Peyer's patch (tissue), 4 donors: Measurements from ENCODE around the gene YPEL1. TPM values are rescaled to one million over a fixed set of nuclear protein-coding genes. Genes with fewer than 3 reads are reported as not detected.
A peak's percentile ranks its signal among the peaks of the same experiment; 100 is the strongest.
"Not testable (repeated sequence)": the region's sequence is repeated elsewhere in the genome, so short reads cannot be mapped to it uniquely, and the experiment has no call there.

Source experiments
- DNase-seq, 3 donors: peaks; one replicate each; pipeline ENCODE4 v3.0.0-alpha.2; 2017 to 2019
- H3K27ac ChIP-seq, 4 donors: fragments of 200-600 bp; sonication (generic); one replicate each; pipeline ENCODE4 v1.5.1; 2016 to 2019
- H3K27me3 ChIP-seq, 2 donors: fragments of 200-600 bp; sonication (generic); one replicate each; pipeline ENCODE4 v1.5.1; 2019
- H3K36me3 ChIP-seq, 3 donors: fragments of 200-600 bp; sonication (generic); one replicate each; pipeline ENCODE4 v1.5.1; 2016 to 2019
- H3K4me1 ChIP-seq, 4 donors: fragments of 200-600 bp; sonication (generic); one replicate each; pipeline ENCODE4 v1.5.1; 2016 to 2019
- H3K4me3 ChIP-seq, 4 donors: fragments of 200-600 bp; sonication (generic); 1 replicate in 3 of 4; 2 replicates in 1 of 4; pipeline ENCODE4 v1.5.1; 2016 to 2019; ENCODE audit warnings: mild to moderate bottlenecking in 1 of 4
- H3K9me3 ChIP-seq, 4 donors: fragments of 200-600 bp; sonication (generic); one replicate each; pipeline ENCODE4 v1.5.1; 2016 to 2019; ENCODE audit warnings: mild to moderate bottlenecking in 1 of 4
- CTCF ChIP-seq, 6 experiments: fragments of 450-650 bp in 4 of 6; fragments of 200-600 bp in 2 of 6; sonication (generic) in 1 of 6; IDR thresholded peaks; one replicate each; pipeline ENCODE4 v1.5.1; 2017 to 2019; ENCODE audit warnings: antibody characterized with exemption in 6 of 6, mild to moderate bottlenecking in 3 of 6, moderate library complexity in 1 of 6
- POLR2A ChIP-seq, 2 donors: fragments of 450-650 bp; IDR thresholded peaks; one replicate each; pipeline ENCODE4 v1.5.1; 2017; ENCODE audit warnings: antibody characterized with exemption in 2 of 2, mild to moderate bottlenecking in 2 of 2, moderate library complexity in 2 of 2
- total RNA-seq, 4 donors: library from RNA; depleted of rRNA; stranded (reverse); fragments of >200 nt; gene quantifications; one replicate each; pipeline ENCODE4 v1.1.0, GENCODE V29; 2016

Gene YPEL1
- total RNA-seq, 4 donors from 2014 or later: 3.3 to 4.8 (median 3.4) TPM

GRCh38 chr22:21730535-21731308 lies 4.9 kb downstream of the YPEL1 start:
- Histone ChIP-seq H3K4me3 (no peak overlapping the region), H3K4me1 (peaks cover 0 to 5% (median 0%) of the 10 kb centered on the region in 4 donors), H3K36me3 (no peaks in the 10 kb centered on the region), H3K9me3 (no peaks in the 10 kb centered on the region), H3K27me3 (no peaks in the 10 kb centered on the region), H3K27ac (no peak overlapping the region)
- TF ChIP-seq CTCF (IDR thresholded peaks at IDR 0.05) (no peak), POLR2A (IDR thresholded peaks at IDR 0.05) (no peak)
- DNase-seq: no peak

GRCh38 chr22:21729184-21729583 lies 6.4 kb downstream of the YPEL1 start:
- not testable (repeated sequence) for H3K4me3 ChIP-seq, H3K27ac ChIP-seq, H3K9me3 ChIP-seq, H3K4me1 ChIP-seq, H3K36me3 ChIP-seq, H3K27me3 ChIP-seq, DNase-seq

- no peaks in the 10 kb centered on the region for H3K9me3 ChIP-seq
- no peak overlapping the region for H3K4me3 ChIP-seq
- no peak for TF ChIP-seq POLR2A (IDR thresholded peaks at IDR 0.05)
- no peak for TF ChIP-seq CTCF (IDR thresholded peaks at IDR 0.05)
- no peaks in the 10 kb centered on the region for H3K27me3 ChIP-seq
- no peaks in the 10 kb centered on the region for H3K36me3 ChIP-seq
- no peak for DNase-seq
- H3K4me1 ChIP-seq: no peaks in the 10 kb centered on the region
- no peak overlapping the region for H3K27ac ChIP-seq
Measured at GRCh38 chr22:21728270-21728669, 7.3 kb downstream of the YPEL1 start.

- H3K4me3 ChIP-seq: no peak overlapping the region
- TF ChIP-seq POLR2A (IDR thresholded peaks at IDR 0.05): no peak
Measured at GRCh38 chr22:21727768-21728167, 7.8 kb downstream of the YPEL1 start.

GRCh38 chr22:21727159-21727558 lies 8.4 kb downstream of the YPEL1 start:
- no peak overlapping the region for H3K4me3 ChIP-seq
- no peaks in the 10 kb centered on the region for H3K4me1 ChIP-seq
- no peaks in the 10 kb centered on the region for H3K36me3 ChIP-seq
- no peaks in the 10 kb centered on the region for H3K27me3 ChIP-seq
- TF ChIP-seq POLR2A (IDR thresholded peaks at IDR 0.05) (no peak), CTCF (IDR thresholded peaks at IDR 0.05) (no peak)
- no peak overlapping the region for H3K27ac ChIP-seq
- no peak for DNase-seq
- no peaks in the 10 kb centered on the region for H3K9me3 ChIP-seq

More at GRCh38 chr22:21727768-21728167, 7.8 kb downstream of the YPEL1 start:
- Histone ChIP-seq H3K36me3 (no peaks in the 10 kb centered on the region), H3K9me3 (no peaks in the 10 kb centered on the region), H3K4me1 (no peaks in the 10 kb centered on the region), H3K27ac (no peak overlapping the region), H3K27me3 (no peaks in the 10 kb centered on the region)
- DNase-seq: no peak

- Histone ChIP-seq H3K9me3 (no peaks in the 10 kb centered on the region), H3K27me3 (no peaks in the 10 kb centered on the region), H3K4me3 (no peak overlapping the region), H3K36me3 (no peaks in the 10 kb centered on the region), H3K4me1 (no peaks in the 10 kb centered on the region), H3K27ac (no peak overlapping the region)
- no peak for DNase-seq
- TF ChIP-seq CTCF (IDR thresholded peaks at IDR 0.05) (peak in 3 of 6 experiments; percentile 11 to 22 (median 14)), POLR2A (IDR thresholded peaks at IDR 0.05) (no peak)
Measured at GRCh38 chr22:21726650-21727049, 8.9 kb downstream of the YPEL1 start.
